Camera-type eye (tissue), 1 donor: Measurements from ENCODE around the gene SLC38A7. TPM values are rescaled to one million over a fixed set of nuclear protein-coding genes. Genes with fewer than 3 reads are reported as not detected.

Experiments used
- total RNA-seq: library from RNA; depleted of rRNA; stranded (reverse); fragments of >200 nt; gene quantifications from one replicate; pipeline ENCODE4 v1.2.3, GENCODE V29; 2014

The SLC38A7 gene, protein sequence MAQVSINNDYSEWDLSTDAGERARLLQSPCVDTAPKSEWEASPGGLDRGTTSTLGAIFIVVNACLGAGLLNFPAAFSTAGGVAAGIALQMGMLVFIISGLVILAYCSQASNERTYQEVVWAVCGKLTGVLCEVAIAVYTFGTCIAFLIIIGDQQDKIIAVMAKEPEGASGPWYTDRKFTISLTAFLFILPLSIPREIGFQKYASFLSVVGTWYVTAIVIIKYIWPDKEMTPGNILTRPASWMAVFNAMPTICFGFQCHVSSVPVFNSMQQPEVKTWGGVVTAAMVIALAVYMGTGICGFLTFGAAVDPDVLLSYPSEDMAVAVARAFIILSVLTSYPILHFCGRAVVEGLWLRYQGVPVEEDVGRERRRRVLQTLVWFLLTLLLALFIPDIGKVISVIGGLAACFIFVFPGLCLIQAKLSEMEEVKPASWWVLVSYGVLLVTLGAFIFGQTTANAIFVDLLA
- total RNA-seq = 20.1 TPM

DNA sequence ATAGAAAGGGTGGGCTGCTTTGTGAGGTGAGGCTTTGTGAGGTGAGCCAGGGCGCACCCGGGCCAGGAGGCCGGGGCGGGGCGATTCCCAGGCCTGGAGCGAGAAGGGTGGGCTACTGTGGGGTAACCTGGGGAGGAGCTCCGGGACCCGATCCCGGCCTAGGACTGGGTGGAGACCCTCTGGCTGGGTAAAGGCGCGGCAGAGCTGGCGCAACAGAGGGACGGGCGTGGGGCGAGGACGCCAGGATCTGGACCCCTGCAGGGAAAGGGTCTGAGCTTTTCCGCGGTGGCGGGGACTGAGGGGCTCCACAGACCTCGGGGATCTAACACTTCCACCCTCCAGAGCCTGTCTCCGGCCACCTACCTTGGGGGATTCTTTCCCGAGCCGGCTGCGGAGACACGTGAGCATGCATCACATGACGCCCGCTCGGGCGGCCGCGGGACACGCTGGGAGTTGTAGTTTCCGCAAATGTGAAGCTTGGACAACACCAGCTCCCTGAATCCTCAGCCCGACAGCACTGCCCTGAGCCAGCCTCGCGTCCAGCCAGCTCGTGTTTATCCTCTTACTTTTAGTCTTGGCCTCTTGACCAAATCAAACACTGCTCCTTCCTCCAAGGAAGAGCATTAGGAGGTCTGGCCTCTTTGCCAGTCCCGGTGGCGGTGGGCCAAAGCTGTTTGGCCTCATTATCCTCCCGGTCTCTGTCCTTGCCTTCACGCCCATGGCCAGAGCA is at the start of gene SLC38A7:
Gene SLC38A7, minus strand, starts transcription at position 417 of the 730 bp plus-strand sequence. CDS start 4,644 bp downstream, outside the sequence.

DNA sequence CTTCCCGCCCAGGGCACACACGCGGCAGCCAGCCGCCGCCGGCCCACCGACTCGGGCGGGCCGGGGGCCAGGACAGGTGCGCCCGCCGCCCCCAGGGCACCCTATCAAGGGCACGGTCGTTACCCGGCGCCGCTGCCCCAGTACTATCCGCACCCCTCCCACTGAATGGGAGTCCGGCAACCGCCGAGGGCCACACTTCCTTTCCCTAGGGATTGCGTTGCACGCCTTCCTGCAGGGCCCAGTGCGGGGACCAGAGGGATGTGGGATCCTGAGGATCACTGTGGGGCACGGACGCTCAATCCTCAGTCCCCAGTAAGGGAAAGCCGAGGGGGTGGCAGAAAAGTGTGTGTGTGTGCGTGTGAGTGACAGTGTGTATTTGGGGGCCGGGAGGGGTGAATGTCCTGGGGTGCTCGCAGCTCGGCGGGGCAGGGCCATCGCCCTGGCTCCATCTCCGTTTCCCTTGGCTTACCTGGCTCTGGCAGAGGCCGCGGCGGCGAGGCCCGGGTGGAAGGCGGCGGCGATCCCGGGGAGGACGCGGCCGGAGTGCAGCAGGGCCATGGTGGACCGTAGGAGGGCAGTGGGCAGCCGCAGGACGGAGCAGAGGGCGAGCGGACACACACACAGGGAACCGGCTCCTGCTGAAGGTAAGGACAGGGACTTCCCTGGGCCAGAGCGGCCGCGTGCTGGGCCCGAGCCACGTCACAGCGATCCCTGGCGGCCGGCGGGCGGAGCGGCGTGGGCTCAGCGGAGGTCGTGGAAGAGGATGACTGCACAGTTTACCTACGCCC is 49.3 kb upstream of the SLC38A7 start, which contains the start of gene GOT2:
Gene GOT2, minus strand, starts transcription at position 646 of the 788 bp plus-strand sequence. Its CDS starts 88 bp downstream, at position 558.

DNA sequence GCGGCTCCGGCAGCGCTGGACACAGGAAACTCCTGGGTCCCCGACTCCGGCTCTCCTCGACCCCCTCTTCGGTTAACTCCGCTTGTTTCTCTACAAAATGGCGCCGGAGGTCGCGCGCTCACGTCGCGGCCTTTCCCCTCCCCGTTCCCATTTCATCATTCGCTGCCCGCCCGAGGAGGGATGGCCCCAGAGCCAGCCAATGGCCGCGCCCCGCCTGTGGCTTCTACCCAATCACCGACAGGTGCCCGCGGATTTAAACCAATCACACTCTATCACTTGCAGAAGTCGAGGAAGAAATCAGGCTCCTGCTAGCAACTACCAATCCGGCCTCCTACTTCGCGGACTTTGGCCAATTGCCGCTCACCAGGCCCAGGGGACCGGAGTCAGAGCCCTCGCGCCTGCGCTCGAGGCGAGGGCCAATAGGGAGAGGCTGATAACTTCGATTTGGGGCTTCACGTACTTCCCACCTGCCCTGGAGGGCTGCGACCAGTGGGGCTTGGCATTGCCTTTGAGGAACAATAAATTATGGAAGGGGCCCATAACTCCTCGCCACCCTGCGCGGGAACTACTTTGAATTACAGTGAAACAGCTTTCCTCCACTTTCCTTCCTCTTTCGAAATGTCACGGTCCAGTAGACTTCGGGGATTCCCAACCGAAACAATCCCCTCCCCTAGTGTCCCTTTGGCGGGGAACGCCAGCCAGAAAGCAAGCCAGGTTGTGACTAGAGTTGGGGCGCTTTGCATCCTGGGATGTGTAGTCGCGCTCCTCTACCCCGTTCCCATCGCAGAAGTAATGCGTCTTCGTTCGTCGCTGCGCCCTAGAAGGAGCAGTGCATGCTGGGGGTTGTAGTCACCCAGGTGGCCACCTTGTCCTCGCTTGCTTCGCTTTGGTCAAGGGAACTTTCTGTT is 54.6 kb downstream of the SLC38A7 start, which contains the start of gene CNOT1:
Gene CNOT1, minus strand, starts transcription at position 94 of the 908 bp plus-strand sequence. CDS start 30,489 bp downstream, outside the sequence.

Other genes starting within 250 kb of the SLC38A7 start
- 103 TPM for gene NDRG4, start 184.6 kb downstream of the SLC38A7 start, total RNA-seq
- gene SETD6, start 169.3 kb downstream of the SLC38A7 start, total RNA-seq = 36.7 TPM
- gene CNOT1, start 54.9 kb downstream of the SLC38A7 start, total RNA-seq = 168 TPM
- 63.7 TPM for gene GOT2, start 49.5 kb upstream of the SLC38A7 start, total RNA-seq